ENCODE results near the gene FLRT1. TPM values are rescaled to one million over a fixed set of nuclear protein-coding genes. Genes with fewer than 3 reads are reported as not detected.

FLRT1 gene
- total RNA-seq, 4 donors from 2014 or later, result 0.08 to 0.62 (median 0.15) TPM; not detected in 1

GRCh38 chr11:64018310-64018709 lies 17.4 kb upstream of the FLRT1 start:
- no peak overlapping the region for H3K4me3 ChIP-seq (ENCODE audit: low read depth, poor library complexity, severe bottlenecking)
- whole genome bisulfite sequencing, 2 donors, result 59 to 68% methylated on average over 4 to 8 of the region's 8 CpGs
- TF ChIP-seq CTCF (IDR thresholded peaks at IDR 0.05), result no peak
- TF ChIP-seq POLR2A (IDR thresholded peaks at IDR 0.05), result no peak
- no peak for DNase-seq (ENCODE audit: low spot score in 2 of 2)
- intact Hi-C loops (cut with DNase I; ENCODE audit: low total_unique reads), result no loop called here

GRCh38 chr11:64019106-64020037 lies 16.4 kb upstream of the FLRT1 start:
- H3K4me3 ChIP-seq (ENCODE audit: low read depth, poor library complexity, severe bottlenecking), result no peak overlapping the region
- intact Hi-C loops (cut with DNase I; ENCODE audit: low total_unique reads), result no loop called here
- 74 to 77% methylated on average over 20 to 22 of the region's 27 CpGs for WGBS, 2 donors
- TF ChIP-seq POLR2A (IDR thresholded peaks at IDR 0.05), result no peak
- no peak for TF ChIP-seq CTCF (IDR thresholded peaks at IDR 0.05)
- no peak for DNase-seq (ENCODE audit: low spot score in 2 of 2)

DNA sequence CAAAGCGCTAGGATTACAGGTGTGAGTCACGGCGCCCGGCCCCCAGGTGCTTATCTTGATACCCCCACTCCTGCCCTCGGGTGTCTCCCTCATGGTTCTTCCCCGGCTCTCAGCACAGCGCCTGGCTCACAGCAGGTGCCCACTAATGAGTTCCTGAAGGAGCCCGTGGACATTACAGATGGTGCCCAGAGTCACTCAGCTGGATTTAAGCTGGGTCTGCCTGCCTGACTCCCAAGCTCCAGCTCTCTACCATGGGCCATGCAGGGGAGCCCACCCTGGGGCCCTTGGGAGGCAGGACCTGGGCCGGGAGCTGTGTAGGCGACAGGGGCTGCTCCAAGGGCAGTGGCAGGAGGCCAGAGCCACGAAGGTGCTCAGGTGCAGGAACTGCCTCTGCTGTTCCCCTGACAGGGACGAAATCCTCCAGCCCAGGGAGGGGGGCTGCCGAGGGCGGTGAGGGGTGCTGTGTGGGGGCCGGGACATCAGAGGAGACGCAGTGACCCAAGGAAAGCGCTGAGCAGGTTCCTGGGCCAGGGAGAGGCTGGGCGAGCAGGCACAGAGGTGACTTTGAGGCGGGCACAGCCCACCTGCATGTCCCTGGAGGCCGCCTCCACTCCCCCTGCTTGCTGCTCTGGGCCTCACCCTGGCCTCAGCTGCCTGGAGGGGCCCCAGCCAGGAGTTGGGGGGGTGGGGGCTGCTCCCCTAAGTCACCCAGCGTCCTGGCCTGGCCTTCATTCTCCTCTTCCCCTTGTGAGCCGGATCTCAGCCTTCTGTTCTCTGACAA lies 14.6 kb upstream of the FLRT1 start:
- TF ChIP-seq CTCF (IDR thresholded peaks at IDR 0.05) (no peak), POLR2A (IDR thresholded peaks at IDR 0.05) (no peak)
- 65 to 67% methylated on average over 16 to 17 of the region's 22 CpGs for WGBS, 2 donors
- intact Hi-C loops (cut with DNase I; ENCODE audit: low total_unique reads), result no loop called here
- H3K4me3 ChIP-seq (ENCODE audit: low read depth, poor library complexity, severe bottlenecking), result no peak overlapping the region
- no peak for DNase-seq (ENCODE audit: low spot score in 2 of 2)

- 23 to 41% methylated on average over 6 to 8 of the region's 10 CpGs for WGBS, 2 donors
- H3K4me3 ChIP-seq (ENCODE audit: low read depth, poor library complexity, severe bottlenecking), result no peak overlapping the region
- TF ChIP-seq POLR2A (IDR thresholded peaks at IDR 0.05) (no peak), CTCF (IDR thresholded peaks at IDR 0.05) (no peak)
- no peak for DNase-seq (ENCODE audit: low spot score in 2 of 2)
- intact Hi-C loops (cut with DNase I; ENCODE audit: low total_unique reads), result no loop called here
These were observed 14.0 kb upstream of the FLRT1 start for GRCh38 chr11:64021757-64022093.

DNA sequence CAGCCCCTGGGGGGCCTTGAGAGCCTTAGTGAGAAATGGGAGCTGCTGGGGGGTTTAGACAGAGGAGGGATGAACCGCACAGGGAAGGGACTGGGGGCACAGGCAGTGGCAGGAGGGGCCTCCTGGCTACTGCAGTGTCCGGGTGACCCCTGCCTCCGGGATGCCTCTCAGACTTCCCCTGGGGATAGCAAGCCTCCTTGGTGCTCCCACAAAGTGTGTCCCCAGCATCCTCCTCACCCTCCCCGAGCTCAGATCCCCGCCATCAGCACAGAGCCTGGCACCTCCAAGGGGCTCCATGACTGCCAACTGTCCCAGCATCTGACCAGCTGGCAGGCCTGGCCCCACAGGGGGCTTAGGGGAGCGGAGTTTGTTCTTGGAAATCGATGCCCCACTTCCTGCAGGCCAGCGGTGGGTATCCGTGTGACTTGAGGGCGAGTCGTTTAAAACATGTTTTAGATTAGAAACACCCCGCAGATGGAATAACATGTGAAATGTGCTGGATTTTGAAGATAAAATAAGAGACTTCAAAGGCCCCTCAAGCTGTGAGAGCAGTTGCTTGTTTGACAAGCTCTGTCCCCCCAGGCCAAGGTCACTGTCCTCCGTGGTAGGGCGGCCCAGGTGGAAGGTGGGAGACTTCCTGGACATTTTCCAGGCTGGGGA lies 13.5 kb upstream of the FLRT1 start:
- WGBS, 2 donors, result 63 to 68% methylated on average over 14 of the region's 14 CpGs
- intact Hi-C loops (cut with DNase I; ENCODE audit: low total_unique reads), result no loop called here
- H3K4me3 ChIP-seq (ENCODE audit: low read depth, poor library complexity, severe bottlenecking), result no peak overlapping the region
- no peak for DNase-seq (ENCODE audit: low spot score in 2 of 2)
- TF ChIP-seq CTCF (IDR thresholded peaks at IDR 0.05), result no peak

All from lower leg skin (tissue), 4 donors.